NOMO-1 treated with dmso at 0.1 percent for 144 hours (cell line): ENCODE data around the gene BMP6.

Experiments used
- DNase-seq: peaks from one replicate; lab custom pipeline; 2025; ENCODE audit not compliant: unreplicated experiment; lab: John Stamatoyannopoulos, UW

Gene BMP6

DNA sequence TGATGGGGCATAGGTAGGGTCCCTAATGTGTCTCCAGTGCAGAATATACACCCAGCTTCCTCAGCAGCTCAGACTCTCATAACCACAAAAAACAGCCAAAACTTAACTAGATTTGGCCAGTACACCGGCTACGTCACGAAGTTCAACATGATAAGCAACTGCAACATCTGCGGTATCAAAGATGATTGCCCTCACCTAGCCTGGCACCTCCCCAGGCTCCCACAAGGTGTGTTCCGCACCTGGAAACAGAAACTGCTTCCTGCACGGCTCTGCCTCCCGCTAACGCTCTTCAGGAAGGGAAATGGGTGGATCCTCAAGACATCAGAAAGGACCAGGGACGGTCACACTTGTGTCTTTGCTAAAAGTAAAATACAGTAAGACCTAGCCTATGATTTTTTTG lies 175.2 kb downstream of the BMP6 start:
- DNase-seq: no peak

DNA sequence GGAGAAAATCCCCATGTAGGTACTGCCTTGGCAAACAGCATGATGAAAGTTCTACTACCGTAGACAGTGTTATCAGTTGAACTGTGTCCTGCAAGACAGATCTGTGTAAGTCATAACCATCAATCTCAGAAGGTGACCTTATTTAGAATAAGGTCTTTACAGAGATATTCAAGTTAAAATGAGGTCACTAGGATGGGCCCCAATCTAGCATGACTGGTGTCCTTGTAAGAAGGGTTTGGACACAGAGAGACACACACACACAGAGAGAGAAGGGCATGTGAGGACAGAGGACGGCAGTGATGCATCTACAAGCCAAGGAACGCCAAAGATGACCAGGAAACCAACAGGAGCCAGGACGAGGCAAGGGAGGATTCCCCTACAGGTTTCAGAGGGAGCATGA lies 175.9 kb downstream of the BMP6 start:
- no peak for DNase-seq

- no peak for DNase-seq
These were observed 176.3 kb downstream of the BMP6 start for GRCh38 chr6:7902221-7902620.

- DNase-seq: no peak
These were observed 177.0 kb downstream of the BMP6 start for GRCh38 chr6:7902867-7903266.

DNA sequence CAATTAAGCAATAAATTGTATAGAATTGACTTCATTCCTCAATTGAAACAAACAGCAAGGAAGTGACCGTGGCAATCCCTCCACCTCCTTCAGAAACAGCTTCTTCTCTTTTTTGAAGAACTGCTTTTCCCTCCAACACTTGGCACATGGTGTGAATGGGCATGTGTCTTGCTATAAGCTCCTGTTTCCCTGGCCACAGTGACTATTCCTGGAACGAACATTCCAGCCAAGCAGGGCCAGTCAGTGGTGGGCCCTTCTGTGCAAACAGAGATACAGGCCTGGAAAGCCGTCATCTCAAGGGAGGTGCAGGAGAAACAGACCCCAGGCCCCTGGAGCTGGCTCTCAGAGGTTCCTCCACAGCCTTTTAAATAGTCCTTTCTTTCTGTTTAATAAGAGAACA lies 177.8 kb downstream of the BMP6 start:
- DNase-seq: no peak

DNA sequence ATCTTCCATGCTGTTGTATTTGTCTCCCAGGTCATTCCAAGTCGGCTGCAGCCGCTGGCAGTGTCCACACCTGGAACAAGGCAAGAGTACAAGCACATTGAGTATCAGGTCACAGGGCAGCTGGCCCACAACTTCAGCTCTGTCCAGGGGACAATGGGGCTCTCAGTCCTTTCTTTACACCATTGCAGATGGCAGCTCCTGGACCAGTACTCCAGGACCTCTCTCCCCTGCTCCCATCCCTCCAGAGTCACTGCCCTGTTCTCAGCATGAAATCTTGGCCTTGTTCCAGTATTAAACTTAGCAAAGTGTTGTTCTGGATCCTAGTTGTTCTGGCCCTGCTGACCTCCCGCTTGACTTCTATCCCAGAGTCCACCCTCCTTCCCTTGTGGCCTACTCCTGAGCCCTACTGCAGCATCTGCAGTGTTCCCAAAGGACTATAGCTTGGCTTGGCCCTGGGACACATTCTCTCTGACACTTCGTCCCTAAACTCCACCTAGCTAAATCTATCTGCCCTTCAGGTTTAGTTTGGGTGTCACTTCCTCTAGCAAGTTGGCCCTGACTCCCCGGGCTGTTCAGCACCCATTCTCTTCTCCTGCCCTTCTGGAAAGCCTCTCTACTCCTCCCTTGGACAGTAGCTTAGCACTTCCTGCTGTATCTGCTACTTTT lies 178.9 kb downstream of the BMP6 start:
- no peak for DNase-seq

- DNase-seq: no peak
These were observed 179.5 kb downstream of the BMP6 start for GRCh38 chr6:7905416-7905815.

GRCh38 chr6:7906741-7907140 lies 180.8 kb downstream of the BMP6 start:
- no peak for DNase-seq

- DNase-seq: no peak
These were observed 181.3 kb downstream of the BMP6 start for GRCh38 chr6:7907159-7907558.

GRCh38 chr6:7909323-7910276 lies 183.7 kb downstream of the BMP6 start:
- DNase-seq: no peak

- no peak for DNase-seq
These were observed 184.4 kb downstream of the BMP6 start for GRCh38 chr6:7910298-7910653.

DNA sequence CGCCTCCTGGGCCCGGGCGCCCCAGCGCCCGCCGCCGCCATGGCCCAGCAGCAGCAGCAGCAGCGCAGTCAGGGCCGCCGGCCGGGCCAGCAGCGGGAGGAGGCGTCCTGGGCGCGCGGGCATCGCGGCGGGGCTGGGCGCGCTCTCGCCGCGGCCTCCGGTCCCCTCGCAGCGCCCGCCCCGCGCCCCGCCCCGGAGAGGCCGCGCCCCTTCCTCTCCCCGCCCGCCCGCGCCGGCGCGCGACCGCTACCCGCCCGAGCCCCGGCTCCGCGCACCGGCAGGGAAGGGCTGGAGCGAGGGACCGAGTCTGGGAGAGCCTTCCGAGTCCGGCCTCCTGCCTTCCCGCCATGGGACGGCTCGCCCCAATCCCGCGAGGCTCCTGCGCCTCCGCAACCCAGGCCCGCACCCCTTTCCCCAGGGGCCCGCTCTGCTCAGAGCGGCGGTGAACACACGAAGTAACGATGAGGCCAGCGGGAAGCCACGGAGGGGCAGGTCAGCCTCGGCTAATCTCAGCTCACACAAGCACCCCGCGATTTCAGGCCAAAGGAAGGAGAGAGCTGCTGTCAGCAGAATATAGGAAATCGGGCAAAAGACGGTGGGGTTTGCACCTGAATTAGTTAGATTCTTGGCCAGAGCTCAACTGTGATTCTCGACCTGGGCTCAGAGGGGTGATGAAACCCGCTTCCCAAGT lies 184.9 kb downstream of the BMP6 start, which contains the start of gene TXNDC5:
TSS of gene TXNDC5 (minus strand) at position 135 of the 691 bp plus-strand sequence. CDS start at position 123, 12 bp downstream.
- peak; percentile 29 for DNase-seq

- no peak for DNase-seq
These were observed 185.4 kb downstream of the BMP6 start for GRCh38 chr6:7911345-7911725.

GRCh38 chr6:7912024-7912423 lies 186.1 kb downstream of the BMP6 start:
- no peak for DNase-seq

DNA sequence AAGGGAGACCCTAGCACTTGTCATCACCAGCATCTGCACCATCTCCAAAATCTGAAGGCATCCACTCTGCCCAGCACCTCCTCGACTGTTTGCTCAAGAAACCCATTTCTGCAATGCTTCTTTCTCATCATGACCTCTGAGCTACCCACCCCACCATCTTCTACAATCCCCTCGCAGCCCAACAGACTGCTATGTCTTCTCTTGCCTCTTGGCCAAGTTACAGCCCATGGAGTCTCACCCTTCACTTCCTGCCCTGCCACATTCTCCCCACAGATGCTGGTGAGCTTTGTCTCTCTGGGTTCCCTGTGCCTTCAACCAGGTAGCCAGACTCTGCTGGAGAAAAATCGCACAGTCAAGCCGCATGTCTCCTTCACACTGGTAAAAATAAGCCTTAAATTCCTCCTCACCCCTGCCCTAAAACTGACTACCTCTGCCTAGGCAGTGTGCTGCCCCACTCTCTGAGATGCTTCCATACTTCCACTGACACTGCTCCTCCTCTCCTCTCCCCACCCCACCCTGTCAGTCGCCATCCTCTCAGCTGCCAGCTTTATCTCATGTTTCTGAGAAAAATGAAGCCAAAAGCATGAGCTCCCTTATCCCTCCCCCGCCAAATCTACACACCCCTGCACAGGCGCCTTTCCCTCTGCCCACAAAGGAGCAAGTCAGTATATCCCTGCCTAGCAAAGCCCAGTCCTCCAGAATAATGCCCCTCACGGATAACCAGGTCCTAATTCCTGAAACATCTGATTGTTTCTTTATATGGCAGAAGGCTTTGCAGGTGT lies 187.0 kb downstream of the BMP6 start:
- DNase-seq: no peak

GRCh38 chr6:7914311-7914710 lies 188.4 kb downstream of the BMP6 start:
- no peak for DNase-seq

DNA sequence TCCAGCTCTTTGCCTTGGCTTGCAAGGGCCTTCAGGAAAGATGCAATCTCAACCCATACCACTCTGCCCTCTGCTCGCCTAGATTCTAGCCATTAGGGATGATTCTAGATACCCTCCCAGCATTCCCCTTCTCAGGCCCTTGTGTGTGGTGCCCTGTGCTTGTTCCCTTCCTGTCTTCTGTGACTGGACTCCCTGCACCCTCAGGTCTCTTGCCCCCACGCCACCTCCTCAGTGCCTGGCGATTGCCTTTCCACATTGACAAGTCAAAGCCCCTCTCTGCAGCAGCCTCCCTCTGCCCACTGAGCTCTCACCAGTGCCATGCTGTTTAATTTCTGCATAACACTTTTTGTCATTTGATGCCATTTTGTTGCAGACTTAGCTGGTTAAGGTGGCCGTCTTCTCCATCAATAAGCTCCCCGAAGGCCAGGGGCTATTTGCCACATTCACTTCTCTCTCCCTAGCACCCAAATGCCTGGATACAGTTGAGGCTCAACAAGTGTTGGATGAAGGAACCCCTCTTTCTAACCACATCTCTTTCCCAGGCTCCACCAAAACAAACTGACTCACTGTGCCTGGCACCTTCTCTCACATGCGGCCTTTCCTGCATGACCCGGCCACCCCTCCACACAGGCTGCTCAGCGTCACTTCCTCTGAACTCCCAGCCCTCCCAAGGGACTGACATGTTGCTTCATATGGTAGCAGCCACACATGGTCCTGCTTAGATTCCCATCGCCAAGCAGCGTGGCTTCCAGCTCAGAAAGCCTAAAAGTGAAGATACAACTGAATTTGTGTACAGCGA lies 189.3 kb downstream of the BMP6 start:
- no peak for DNase-seq

DNA sequence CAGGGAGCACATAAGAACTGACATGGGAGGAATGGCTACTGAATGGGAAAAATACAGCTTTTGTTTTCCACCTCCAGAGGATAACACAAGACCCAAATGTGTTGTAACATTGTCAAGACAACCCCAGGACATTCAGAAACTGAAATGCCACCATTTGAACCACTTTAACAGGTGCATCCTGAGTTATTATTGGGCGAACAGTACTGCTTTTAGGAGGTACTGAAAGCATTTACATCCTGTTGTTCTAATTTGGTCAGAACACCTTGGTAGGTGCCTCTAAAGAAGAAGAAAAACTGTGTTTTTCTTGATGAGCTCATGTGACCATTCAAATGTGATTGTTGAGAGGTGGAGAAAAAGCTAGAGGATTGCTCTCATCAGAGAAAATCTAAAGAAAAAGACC lies 191.1 kb downstream of the BMP6 start:
- DNase-seq: no peak

GRCh38 chr6:7917729-7918128 lies 191.8 kb downstream of the BMP6 start:
- DNase-seq: no peak

DNA sequence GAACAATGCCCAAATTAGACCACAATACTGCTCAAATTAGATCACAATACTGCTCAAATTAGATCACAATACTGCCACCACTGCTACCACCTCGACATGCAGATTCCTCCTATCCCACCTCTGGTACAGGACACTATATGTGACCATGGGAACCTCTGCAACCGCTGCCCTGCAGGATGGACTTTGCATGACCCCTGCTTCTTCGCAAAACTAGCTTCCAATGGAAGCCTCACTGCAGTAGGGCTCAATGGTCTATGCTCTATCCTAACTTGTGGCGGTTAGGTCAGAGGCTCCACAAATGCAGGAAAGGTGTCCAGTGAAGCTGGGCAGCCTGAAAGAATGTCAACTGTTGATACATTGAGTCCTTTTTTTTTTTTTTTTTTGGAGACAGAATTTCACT lies 192.5 kb downstream of the BMP6 start:
- DNase-seq: no peak
